NCI-H82 (cell line): ENCODE measurements around the gene TCP1.
"Not testable (repeated sequence)": the region's sequence is repeated elsewhere in the genome, so short reads cannot be mapped to it uniquely, and the experiment has no call there.

Source experiments
- DNase-seq: peaks from one replicate; lab custom pipeline; 2025; lab: John Stamatoyannopoulos, UW

Gene TCP1

GRCh38 chr6:159789377-159790148, at the start of gene TCP1:
TCP1 (minus strand) TSS chr6:159789602; CDS start chr6:159789468, 134 bp downstream.
- peak; percentile 100 for DNase-seq

- DNase-seq: no peak
Observed at GRCh38 chr6:159838020-159838744, 48.8 kb upstream of the TCP1 start.

GRCh38 chr6:159837511-159837910, 48.1 kb upstream of the TCP1 start:
- DNase-seq: no peak

GRCh38 chr6:159836718-159837490, 47.5 kb upstream of the TCP1 start:
- DNase-seq: no peak

DNA sequence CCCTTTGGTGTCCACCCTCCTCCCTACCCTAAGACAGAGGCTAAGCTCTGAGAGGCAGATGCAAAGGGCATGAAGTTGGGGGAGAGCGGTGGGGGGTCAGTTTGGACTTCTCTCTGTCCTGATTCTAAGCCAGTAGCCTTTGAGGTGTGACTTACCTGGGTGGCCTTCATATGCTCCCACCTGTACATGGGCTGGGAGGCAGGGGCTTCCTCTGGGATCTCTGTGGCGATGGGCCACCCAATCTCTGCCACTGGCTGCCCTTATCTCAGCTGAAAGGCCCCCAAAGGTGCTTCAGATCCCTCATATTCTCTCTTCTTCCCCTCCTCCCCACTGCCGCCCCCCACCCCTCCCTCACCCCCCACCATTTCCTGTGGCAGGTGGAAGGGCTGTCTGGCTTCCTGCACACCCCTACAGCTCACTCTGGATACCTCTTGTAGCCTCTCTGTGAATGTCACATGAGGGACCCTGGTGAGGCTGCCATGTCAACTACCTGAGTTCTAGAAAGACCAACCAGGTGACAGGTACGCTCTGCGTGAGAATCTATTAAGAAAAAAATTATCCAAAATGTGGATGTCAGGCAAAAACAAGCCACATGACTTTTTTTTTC, 44.7 kb upstream of the TCP1 start:
- no peak for DNase-seq

DNA sequence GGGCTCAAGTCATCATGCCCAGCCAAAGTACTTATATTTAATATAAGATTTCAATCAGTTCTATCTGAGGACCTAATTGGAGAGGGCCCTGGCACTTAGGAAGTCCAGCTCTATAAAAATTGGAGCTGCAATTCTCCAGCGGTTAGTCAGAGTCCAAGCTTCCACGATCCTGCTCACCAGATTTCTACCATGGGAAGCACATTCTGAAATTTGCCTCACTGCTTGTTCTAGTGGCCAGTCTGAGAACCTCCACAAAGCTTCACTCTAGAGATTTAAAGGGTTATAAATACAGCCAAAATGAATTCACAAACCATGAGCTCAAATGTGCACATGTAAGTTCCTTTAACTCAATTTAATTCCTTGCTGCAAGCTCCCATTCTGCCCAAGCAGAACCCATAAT, 44.2 kb upstream of the TCP1 start:
- no peak for DNase-seq

GRCh38 chr6:159832946-159833345, 43.5 kb upstream of the TCP1 start:
- no peak for DNase-seq

GRCh38 chr6:159831373-159831679, 41.9 kb upstream of the TCP1 start:
- no peak for DNase-seq

DNA sequence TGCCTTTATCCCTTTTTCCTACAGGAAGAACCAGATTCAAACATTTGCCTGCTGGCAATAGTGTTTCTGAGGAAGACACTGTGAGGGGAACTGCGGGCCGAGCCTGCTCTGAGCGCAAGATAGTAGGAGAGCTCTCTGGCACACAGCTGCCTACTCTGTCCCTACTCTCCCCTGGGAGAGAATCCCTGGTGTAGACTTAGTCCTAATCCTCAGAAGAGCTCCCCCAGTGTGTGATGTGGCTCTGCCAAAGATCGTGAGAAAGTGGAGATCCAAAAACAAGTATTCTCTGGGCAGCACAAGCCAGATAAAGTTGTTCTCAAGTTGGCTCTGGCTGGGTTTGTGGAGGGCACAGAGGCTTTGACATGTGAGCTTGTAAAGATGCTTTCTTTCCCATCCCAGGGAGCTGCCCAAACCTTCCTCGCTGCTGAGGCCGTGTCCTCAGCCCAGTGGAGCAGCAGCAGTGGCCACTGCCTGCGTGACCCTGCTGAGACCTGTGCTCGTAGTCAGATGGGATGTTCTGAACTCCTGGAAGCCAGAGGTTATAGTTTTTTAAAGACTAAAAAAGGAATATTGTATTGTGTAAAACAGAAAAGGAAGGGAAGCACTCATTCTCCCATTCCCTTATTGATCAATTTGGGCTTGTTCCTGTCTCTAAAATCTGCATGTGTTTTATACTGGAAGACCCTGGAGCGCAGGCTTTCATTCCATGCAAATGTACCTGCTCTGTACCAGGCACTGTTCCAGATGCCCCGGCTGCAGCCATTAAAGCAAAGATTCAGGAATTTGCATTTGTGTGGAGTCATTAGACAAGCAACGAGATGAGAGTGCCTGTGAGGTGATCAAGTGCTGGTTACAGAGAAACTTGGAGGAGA, 41.3 kb upstream of the TCP1 start:
- DNase-seq: peak; percentile 77

DNA sequence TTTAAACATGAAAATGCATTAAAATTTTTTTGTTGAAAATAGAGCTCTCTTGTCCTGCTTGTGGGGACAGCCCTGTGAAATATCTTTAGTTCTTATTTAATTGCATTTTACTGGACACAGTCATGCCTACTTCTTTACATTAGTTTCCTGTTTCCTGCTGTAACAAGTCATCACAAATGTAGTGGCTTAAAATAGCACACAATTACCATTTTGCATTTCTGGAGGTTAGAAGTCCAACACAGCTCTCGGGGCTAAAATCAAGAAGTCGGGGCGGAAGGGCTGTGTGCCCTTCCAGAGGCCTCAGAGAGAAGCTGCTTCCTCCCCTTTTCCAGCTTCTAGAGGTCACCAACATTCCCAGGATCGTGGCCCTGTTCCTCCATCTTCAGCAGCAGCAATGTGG, 40.1 kb upstream of the TCP1 start:
- no peak for DNase-seq

- DNase-seq: no peak
Observed at GRCh38 chr6:159828074-159828473, 38.7 kb upstream of the TCP1 start.

DNA sequence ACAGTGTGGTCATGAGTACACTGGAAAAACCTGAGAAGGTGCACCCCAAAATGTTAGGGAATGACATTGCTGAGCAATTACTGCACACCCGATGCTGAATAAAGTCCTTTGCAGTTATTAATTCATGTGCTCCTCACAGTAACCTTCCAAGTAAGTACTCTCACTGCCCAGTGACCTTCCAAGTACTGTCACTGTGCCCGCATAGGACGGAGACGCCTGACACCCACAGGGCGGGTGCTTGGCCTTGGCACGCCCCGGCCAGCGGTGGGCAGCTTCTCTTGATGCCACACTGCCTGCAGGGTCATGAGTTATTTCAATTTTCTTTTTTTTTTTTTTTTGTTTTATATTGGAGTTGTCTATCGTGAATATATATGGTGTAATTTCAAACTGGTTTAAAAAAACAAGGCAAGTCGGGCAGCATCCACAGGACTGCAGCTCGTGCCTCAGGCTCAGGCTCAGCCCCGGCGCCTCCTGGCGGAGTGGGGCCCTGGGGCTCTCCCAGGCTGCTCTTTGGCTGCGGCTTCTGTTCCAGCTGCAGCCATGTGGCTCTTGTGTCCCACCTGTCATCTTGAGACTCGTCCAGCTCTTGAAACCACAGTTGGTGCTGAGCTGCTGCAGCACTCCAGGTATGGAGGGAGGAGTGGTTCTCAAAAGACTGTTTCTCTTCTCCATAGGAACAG, 37.7 kb upstream of the TCP1 start:
- peak; percentile 18 for DNase-seq

- no peak for DNase-seq
Observed at GRCh38 chr6:159826004-159826403, 36.6 kb upstream of the TCP1 start.

- DNase-seq: not testable (repeated sequence)
Observed at GRCh38 chr6:159824690-159825089, 35.3 kb upstream of the TCP1 start.

DNA sequence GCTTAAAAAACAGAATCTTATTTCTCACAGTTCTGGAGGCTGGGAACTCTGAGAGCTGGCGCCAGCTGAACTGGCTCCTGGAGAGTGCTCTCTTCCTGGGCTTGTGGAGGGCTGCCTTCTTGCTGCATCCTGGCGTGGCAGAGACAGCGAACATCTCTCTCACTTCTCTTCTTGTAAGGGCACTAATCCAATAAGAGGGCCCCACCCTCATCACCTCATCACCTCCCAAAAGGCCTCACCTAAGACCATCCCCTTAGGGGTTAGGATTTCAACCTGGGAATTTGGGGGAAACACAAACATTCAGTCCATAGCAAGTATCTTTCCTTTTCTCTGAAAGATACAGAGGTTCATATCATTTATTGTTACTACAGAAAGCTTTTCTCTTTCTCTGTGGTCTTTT, 34.6 kb upstream of the TCP1 start:
- DNase-seq: no peak

DNA sequence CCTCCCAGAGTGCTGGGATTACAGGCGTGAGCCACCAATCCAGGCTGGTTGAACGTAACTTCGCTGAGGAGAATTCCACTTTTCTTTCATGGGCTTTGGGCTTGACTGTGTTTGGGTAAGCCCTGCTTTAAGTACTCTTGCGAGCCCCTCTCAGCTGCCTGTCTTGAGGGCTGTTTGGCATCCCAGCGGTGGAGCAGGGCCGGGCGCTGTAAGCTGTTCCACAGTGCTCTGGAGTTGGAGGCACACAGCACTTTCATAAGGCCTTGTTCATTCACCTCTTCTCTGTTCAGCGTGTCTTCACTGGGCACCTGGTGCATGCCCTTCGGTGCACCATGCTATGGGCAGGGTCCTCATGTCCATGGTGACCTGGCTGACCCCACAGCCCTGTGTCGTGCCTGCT, 32.3 kb upstream of the TCP1 start:
- no peak for DNase-seq

- no peak for DNase-seq
Observed at GRCh38 chr6:159821122-159821521, 31.7 kb upstream of the TCP1 start.

DNA sequence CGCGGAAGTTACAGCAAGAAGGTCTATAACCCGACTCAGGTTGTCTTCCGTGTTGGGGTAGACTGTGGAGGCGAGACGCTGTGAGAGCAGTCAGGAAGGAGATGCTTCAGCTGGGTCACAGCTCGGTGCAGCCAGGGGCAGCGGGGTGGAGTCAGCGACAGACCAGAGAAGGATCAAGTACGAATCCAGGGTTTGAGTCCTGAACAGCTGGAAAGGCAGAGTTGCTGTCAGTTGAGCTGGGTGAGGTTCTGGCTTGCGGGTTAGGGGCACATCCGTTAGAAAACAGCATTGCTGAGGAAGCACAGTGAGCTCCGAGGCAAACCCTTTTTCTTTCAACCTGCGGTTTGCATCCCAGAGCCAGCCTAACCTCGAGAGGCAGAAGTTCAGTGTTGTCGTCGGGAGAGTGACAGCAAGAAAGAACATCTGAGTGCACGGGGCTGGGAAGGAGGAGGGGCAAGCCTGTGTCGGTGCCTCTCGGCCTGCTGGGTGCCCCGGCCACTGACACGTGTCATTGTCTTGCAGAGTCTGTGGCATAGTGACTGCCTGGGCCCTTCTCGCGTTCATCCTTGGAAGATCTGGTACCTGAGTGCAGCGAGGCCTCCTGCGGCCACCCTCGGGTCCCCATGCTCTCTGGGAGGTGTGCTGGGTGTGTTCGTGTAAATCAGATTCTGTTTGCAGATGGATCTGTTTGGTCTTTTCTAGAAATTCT, 30.7 kb upstream of the TCP1 start:
- DNase-seq: no peak

GRCh38 chr6:159819098-159819497, 29.7 kb upstream of the TCP1 start:
- no peak for DNase-seq
